ENCODE results near the gene ITGAD.

GRCh38 chr16:31393056-31393455 lies at the start of gene ITGAD:
- no peak for TF ChIP-seq TEAD4 (IDR thresholded peaks at IDR 0.05)
- no peak for TF ChIP-seq EP300 (IDR thresholded peaks at IDR 0.05; ENCODE audit: borderline replicate concordance)
- TF ChIP-seq ZBTB7A (IDR thresholded peaks at IDR 0.05; ENCODE audit: low read depth), result no peak
- TF ChIP-seq CEBPB (IDR thresholded peaks at IDR 0.05), result no peak
- TF ChIP-seq TAF1 (IDR thresholded peaks at IDR 0.05; ENCODE audit: low read depth), result no peak
- TF ChIP-seq FOXM1 (IDR thresholded peaks at IDR 0.05; ENCODE audit: borderline replicate concordance, low read depth), result no peak
- TF ChIP-seq YY1 (IDR thresholded peaks at IDR 0.05; ENCODE audit: low read depth), result no peak
- TF ChIP-seq REST (IDR thresholded peaks at IDR 0.05; ENCODE audit: low read depth), result no peak
- TF ChIP-seq NFIC (IDR thresholded peaks at IDR 0.05), result no peak
- no peak for TF ChIP-seq RAD21 (IDR thresholded peaks at IDR 0.05; ENCODE audit: low read depth)
- TF ChIP-seq MAX (IDR thresholded peaks at IDR 0.05), result no peak
- no peak for TF ChIP-seq TCF12 (IDR thresholded peaks at IDR 0.05; ENCODE audit: low read depth)
- TF ChIP-seq EGR1 (IDR thresholded peaks at IDR 0.05), result no peak
- no peak for TF ChIP-seq USF1 (IDR thresholded peaks at IDR 0.05)

Data from Ishikawa (cell line).